Keratinocyte (primary cell): ENCODE results near the gene PIGS. TPM values are rescaled to one million over a fixed set of nuclear protein-coding genes. Genes with fewer than 3 reads are reported as not detected.

Experiments used
- DNase-seq: peaks from one replicate; pipeline ENCODE4 v3.0.0-alpha.2; 2011; ENCODE audit warnings: low read depth, missing footprints, low spot score
- FAIRE-seq: peaks from 2 replicates; lab custom pipeline; 2011; peaks lifted over from hg19 to GRCh38; lab: Jason Lieb, UNC
- H2AFZ ChIP-seq: 2 replicates; pipeline ENCODE4 v1.6.0; 2012; ENCODE audit warnings: low read length, control low read depth, inconsistent platforms; ENCODE audit not compliant: control insufficient read depth
- H3K27ac ChIP-seq: 2 replicates; pipeline ENCODE4 v1.5.1; 2011; ENCODE audit warnings: low read length; ENCODE audit not compliant: control insufficient read depth, insufficient read depth
- H3K27me3 ChIP-seq: 3 replicates; pipeline ENCODE4 v1.6.0; 2011; ENCODE audit warnings: low read length; ENCODE audit not compliant: control insufficient read depth, insufficient read depth; ENCODE audit errors: extremely low read depth
- H3K36me3 ChIP-seq, 2 experiments: 2 replicates in 1 of 2; 3 replicates in 1 of 2; pipeline ENCODE4 v1.5.1; 2011; ENCODE audit warnings: low read length in 2 of 2, mild to moderate bottlenecking in 1 of 2; ENCODE audit not compliant: control insufficient read depth in 2 of 2, insufficient read depth in 2 of 2; ENCODE audit errors: extremely low read depth in 1 of 2
- H3K4me1 ChIP-seq: 3 replicates; pipeline ENCODE4 v1.5.1; 2011; ENCODE audit warnings: low read length; ENCODE audit not compliant: control insufficient read depth, insufficient read depth; ENCODE audit errors: extremely low read depth
- H3K4me2 ChIP-seq: 3 replicates; pipeline ENCODE4 v1.6.0; 2011; ENCODE audit warnings: low read depth, low read length; ENCODE audit not compliant: control insufficient read depth, insufficient read depth; ENCODE audit errors: extremely low read depth
- H3K4me3 ChIP-seq, 3 experiments: fragments of 200-600 bp in 1 of 3; sonication (generic) in 1 of 3; 2 replicates in 2 of 3; 3 replicates in 1 of 3; pipeline ENCODE4 v1.5.1; 2011 to 2016; ENCODE audit warnings: low read length in 3 of 3, mild to moderate bottlenecking in 3 of 3, control low read depth in 2 of 3, inconsistent platforms in 1 of 3, low read depth in 1 of 3, mixed read lengths in 1 of 3, mixed run types in 1 of 3, moderate library complexity in 1 of 3; ENCODE audit not compliant: control insufficient read depth in 2 of 3, insufficient read depth in 2 of 3; ENCODE audit errors: extremely low read depth in 1 of 3
- H3K79me2 ChIP-seq: 2 replicates; pipeline ENCODE4 v1.6.0; 2012; ENCODE audit warnings: low read length; ENCODE audit not compliant: control insufficient read depth, insufficient read depth
- H3K9ac ChIP-seq: 3 replicates; pipeline ENCODE4 v1.6.0; 2011; ENCODE audit warnings: low read length; ENCODE audit not compliant: control insufficient read depth, insufficient read depth; ENCODE audit errors: extremely low read depth
- H3K9me1 ChIP-seq: 3 replicates; pipeline ENCODE4 v1.6.0; 2011; ENCODE audit warnings: low read length; ENCODE audit not compliant: control insufficient read depth, insufficient read depth; ENCODE audit errors: extremely low read depth
- H3K9me3 ChIP-seq: 2 replicates; pipeline ENCODE4 v1.5.1; 2012; ENCODE audit warnings: low read depth, low read length; ENCODE audit not compliant: control insufficient read depth
- H4K20me1 ChIP-seq: 3 replicates; pipeline ENCODE4 v1.6.0; 2011; ENCODE audit warnings: low read length; ENCODE audit not compliant: control insufficient read depth, insufficient read depth; ENCODE audit errors: extremely low read depth
- EZH2 ChIP-seq: IDR thresholded peaks from one replicate; pipeline ENCODE4 v1.6.1; 2012; ENCODE audit warnings: inconsistent platforms, mild to moderate bottlenecking, low read length, moderate library complexity
- dilution Hi-C: fragments of 300-500 bp; cut with MboI; formaldehyde crosslinking; loops from one replicate; pipeline ENCODE4 v1.7.0; 2020; ENCODE audit warnings: low sequenced_read_pairs; ENCODE audit not compliant: extremely low pct_ligation_motif_present
- polyA plus RNA-seq, 5 experiments: library from polyadenylated mRNA; depleted of rRNA in 3 of 5; stranded (reverse) in 3 of 5; stranded (forward) in 1 of 5; unstranded in 1 of 5; fragments of >200 nt; gene quantifications; 1 replicate in 1 of 5; 2 replicates in 3 of 5; 3 replicates in 1 of 5; pipeline versions ENCODE4 v1.2.1 to v1.2.3, GENCODE V29; 2011 to 2012; ENCODE audit warnings: missing spikeins in 2 of 5, low read depth in 1 of 5, low replicate concordance in 1 of 5
- TF ChIP-seq, protein P1 (sequence below), 3 experiments: IDR thresholded peaks in 1 of 3; conservative IDR thresholded peaks in 1 of 3; optimal IDR thresholded peaks in 1 of 3; 2 replicates in 2 of 3; 3 replicates in 1 of 3; pipeline versions ENCODE3 to v1.5.1; 2011; ENCODE audit warnings: low read length in 3 of 3, mild to moderate bottlenecking in 3 of 3, moderate library complexity in 2 of 3, control low read depth in 1 of 3, inconsistent platforms in 1 of 3; ENCODE audit not compliant: insufficient read depth in 2 of 3; ENCODE audit errors: extremely low read depth in 1 of 3

The PIGS gene
- polyA plus RNA-seq, 1 donor (not counting 4 experiments of a cell fraction or from before 2014, with no cell fraction given): 33.6 TPM

GRCh38 chr17:28521311-28522085 lies 49.8 kb downstream of the PIGS start:
- DNase-seq (no peak), FAIRE-seq (no peak)
- Histone ChIP-seq H3K9me3 (no peaks in the 10 kb centered on the region), H3K4me3 (no peak overlapping the region), H3K4me2 (no peak overlapping the region), H4K20me1 (no peaks in the 10 kb centered on the region), H3K36me3 (no peaks in the 10 kb centered on the region), H3K9ac (no peak overlapping the region), H3K79me2 (no peaks in the 10 kb centered on the region), H3K27me3 (no peaks in the 10 kb centered on the region), H3K9me1 (no peaks in the 10 kb centered on the region), H3K4me1 (peaks cover 6% of the 10 kb centered on the region), H3K27ac (no peak overlapping the region), H2AFZ (no peak overlapping the region)
- no peak for TF ChIP-seq EZH2
- TF ChIP-seq, protein P1, sequence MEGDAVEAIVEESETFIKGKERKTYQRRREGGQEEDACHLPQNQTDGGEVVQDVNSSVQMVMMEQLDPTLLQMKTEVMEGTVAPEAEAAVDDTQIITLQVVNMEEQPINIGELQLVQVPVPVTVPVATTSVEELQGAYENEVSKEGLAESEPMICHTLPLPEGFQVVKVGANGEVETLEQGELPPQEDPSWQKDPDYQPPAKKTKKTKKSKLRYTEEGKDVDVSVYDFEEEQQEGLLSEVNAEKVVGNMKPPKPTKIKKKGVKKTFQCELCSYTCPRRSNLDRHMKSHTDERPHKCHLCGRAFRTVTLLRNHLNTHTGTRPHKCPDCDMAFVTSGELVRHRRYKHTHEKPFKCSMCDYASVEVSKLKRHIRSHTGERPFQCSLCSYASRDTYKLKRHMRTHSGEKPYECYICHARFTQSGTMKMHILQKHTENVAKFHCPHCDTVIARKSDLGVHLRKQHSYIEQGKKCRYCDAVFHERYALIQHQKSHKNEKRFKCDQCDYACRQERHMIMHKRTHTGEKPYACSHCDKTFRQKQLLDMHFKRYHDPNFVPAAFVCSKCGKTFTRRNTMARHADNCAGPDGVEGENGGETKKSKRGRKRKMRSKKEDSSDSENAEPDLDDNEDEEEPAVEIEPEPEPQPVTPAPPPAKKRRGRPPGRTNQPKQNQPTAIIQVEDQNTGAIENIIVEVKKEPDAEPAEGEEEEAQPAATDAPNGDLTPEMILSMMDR (optimal IDR thresholded peaks at IDR 0.05 in 1 of 3, IDR thresholded peaks at IDR 0.05 in 1 of 3, conservative IDR thresholded peaks at IDR 0.05 in 1 of 3; ENCODE audit: extremely low read depth in 1 of 3, insufficient read depth in 2 of 3, low read length in 3 of 3): no peak
- dilution Hi-C loops: no loop called here

- H3K9ac ChIP-seq: no peak overlapping the region
- H3K79me2 ChIP-seq: no peaks in the 10 kb centered on the region
- no peak for FAIRE-seq
- no peaks in the 10 kb centered on the region for H3K27me3 ChIP-seq
- peaks cover 6% of the 10 kb centered on the region for H3K4me1 ChIP-seq
- DNase-seq: no peak
- no peaks in the 10 kb centered on the region for H3K9me1 ChIP-seq
- H3K27ac ChIP-seq: no peak overlapping the region
- H3K4me3 ChIP-seq: no peak overlapping the region
- H3K4me2 ChIP-seq: no peak overlapping the region
- no peak overlapping the region for H2AFZ ChIP-seq
- no peaks in the 10 kb centered on the region for H3K36me3 ChIP-seq
- H4K20me1 ChIP-seq: no peaks in the 10 kb centered on the region
- peaks cover 3% of the 10 kb centered on the region for H3K9me3 ChIP-seq
- dilution Hi-C loops: no loop called here
- no peak for TF ChIP-seq EZH2
- TF ChIP-seq, protein P1 (optimal IDR thresholded peaks at IDR 0.05 in 1 of 3, IDR thresholded peaks at IDR 0.05 in 1 of 3, conservative IDR thresholded peaks at IDR 0.05 in 1 of 3; ENCODE audit: extremely low read depth in 1 of 3, insufficient read depth in 2 of 3, low read length in 3 of 3): no peak
Observed at GRCh38 chr17:28520687-28521086, 50.6 kb downstream of the PIGS start.
